HCT116 (cell line): ENCODE data around the gene OBSCN.

Source experiments
- EGR1 ChIP-seq: IDR thresholded peaks from 2 replicates; pipeline ENCODE4 v1.6.1; 2012; ENCODE audit warnings: low read depth
- ELF1 ChIP-seq: IDR thresholded peaks from 2 replicates; pipeline ENCODE4 v1.6.1; 2012; ENCODE audit warnings: low read depth, borderline replicate concordance
- EZH2 ChIP-seq: fragments of 200-600 bp; sonication (generic); IDR thresholded peaks from 2 replicates; pipeline ENCODE4 v1.6.1; 2017; ENCODE audit warnings: antibody characterized with exemption, mixed run types
- EZH2phosphoT487 ChIP-seq: fragments of 200-600 bp; IDR thresholded peaks from 2 replicates; pipeline ENCODE4 v1.6.1; 2018; ENCODE audit warnings: antibody characterized with exemption, borderline replicate concordance
- POLR2A ChIP-seq: IDR thresholded peaks from 2 replicates; pipeline ENCODE4 v1.7.0; 2011; ENCODE audit warnings: borderline replicate concordance; ENCODE audit not compliant: insufficient read depth, insufficient read length; ENCODE audit errors: extremely low read depth
- POLR2AphosphoS5 ChIP-seq: IDR thresholded peaks from 2 replicates; pipeline ENCODE4 v1.6.1; 2011; ENCODE audit warnings: mild to moderate bottlenecking, low read depth, low read length, moderate library complexity
- SRF ChIP-seq: IDR thresholded peaks from 2 replicates; pipeline ENCODE4 v1.6.1; 2012; ENCODE audit warnings: low read depth
- YY1 ChIP-seq: IDR thresholded peaks from 2 replicates; pipeline ENCODE4 v1.6.1; 2011; ENCODE audit warnings: low read length, low read depth, moderate library complexity, mild to moderate bottlenecking; ENCODE audit not compliant: insufficient replicate concordance; ENCODE audit errors: extremely low read depth
- TF ChIP-seq, protein P1 (sequence below), 3 experiments: fragments of 200-600 bp in 1 of 3; sonication (generic) in 1 of 3; IDR thresholded peaks in 2 of 3; conservative IDR thresholded peaks in 1 of 3; 2 replicates each; pipeline ENCODE4 v1.5.1; 2012 to 2017; ENCODE audit warnings: low read depth in 2 of 3, low read length in 2 of 3, antibody characterized with exemption in 1 of 3, borderline replicate concordance in 1 of 3, control low read depth in 1 of 3, mild to moderate bottlenecking in 1 of 3, mixed read lengths in 1 of 3, mixed run types in 1 of 3, moderate library complexity in 1 of 3; ENCODE audit not compliant: insufficient read depth in 1 of 3
- TF ChIP-seq, protein P2 (sequence below): IDR thresholded peaks from 2 replicates; pipeline ENCODE4 v1.6.1; 2012; ENCODE audit warnings: low read depth
- TF ChIP-seq, protein P3 (sequence below): IDR thresholded peaks from 2 replicates; pipeline ENCODE4 v1.6.1; 2012
- TF ChIP-seq, protein P4 (sequence below): IDR thresholded peaks from 2 replicates; pipeline ENCODE4 v1.6.1; 2011; ENCODE audit warnings: mild to moderate bottlenecking, low read length, moderate library complexity; ENCODE audit not compliant: insufficient replicate concordance; ENCODE audit errors: extremely low read depth

DNA sequence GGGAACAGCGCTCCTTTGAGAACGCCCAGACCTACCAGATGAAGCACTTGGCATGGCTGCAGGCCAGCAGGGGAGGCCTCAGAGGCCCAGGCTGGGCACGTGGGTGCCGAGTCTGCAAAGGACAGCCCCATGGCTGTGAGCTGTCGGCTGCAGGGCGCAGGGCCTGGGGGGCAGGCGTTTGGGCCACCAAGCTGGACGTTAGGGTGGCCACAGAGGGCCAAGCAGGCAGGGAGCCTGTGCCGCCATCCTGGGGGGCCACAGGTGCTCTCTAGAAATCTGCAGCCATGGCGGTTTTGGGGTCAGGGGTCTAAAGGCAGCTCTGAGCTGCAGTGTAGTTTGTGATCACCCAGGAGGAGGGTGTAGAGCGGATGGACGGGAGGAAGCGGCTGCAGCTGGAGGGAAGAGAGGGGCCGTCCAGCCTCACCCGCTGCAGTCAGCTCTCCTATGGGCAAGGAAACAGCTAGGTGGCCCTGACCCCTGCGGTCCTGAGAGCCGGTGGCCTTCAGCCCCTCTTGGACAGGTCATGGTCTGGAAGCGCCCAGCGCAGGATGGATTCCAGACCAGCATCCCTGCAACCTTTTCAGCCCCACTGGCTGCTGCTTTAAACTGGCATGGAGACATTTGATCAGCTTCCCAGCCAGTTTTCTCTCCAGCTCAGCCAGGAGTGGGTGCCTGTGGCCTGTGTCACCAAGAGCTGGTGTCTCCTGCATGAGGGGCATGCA is 31.2 kb upstream of the OBSCN start:
- TF ChIP-seq, protein P1, sequence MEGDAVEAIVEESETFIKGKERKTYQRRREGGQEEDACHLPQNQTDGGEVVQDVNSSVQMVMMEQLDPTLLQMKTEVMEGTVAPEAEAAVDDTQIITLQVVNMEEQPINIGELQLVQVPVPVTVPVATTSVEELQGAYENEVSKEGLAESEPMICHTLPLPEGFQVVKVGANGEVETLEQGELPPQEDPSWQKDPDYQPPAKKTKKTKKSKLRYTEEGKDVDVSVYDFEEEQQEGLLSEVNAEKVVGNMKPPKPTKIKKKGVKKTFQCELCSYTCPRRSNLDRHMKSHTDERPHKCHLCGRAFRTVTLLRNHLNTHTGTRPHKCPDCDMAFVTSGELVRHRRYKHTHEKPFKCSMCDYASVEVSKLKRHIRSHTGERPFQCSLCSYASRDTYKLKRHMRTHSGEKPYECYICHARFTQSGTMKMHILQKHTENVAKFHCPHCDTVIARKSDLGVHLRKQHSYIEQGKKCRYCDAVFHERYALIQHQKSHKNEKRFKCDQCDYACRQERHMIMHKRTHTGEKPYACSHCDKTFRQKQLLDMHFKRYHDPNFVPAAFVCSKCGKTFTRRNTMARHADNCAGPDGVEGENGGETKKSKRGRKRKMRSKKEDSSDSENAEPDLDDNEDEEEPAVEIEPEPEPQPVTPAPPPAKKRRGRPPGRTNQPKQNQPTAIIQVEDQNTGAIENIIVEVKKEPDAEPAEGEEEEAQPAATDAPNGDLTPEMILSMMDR (IDR thresholded peaks at IDR 0.05 in 2 of 3, conservative IDR thresholded peaks at IDR 0.05 in 1 of 3; ENCODE audit: borderline replicate concordance in 1 of 3, insufficient read depth in 1 of 3, low read depth in 2 of 3, low read length in 2 of 3) = no peak
- TF ChIP-seq POLR2A = no peak
- no peak for TF ChIP-seq EZH2
- no peak for TF ChIP-seq EZH2phosphoT487
- no peak for TF ChIP-seq POLR2AphosphoS5
- TF ChIP-seq YY1 = no peak
- TF ChIP-seq, protein P2, sequence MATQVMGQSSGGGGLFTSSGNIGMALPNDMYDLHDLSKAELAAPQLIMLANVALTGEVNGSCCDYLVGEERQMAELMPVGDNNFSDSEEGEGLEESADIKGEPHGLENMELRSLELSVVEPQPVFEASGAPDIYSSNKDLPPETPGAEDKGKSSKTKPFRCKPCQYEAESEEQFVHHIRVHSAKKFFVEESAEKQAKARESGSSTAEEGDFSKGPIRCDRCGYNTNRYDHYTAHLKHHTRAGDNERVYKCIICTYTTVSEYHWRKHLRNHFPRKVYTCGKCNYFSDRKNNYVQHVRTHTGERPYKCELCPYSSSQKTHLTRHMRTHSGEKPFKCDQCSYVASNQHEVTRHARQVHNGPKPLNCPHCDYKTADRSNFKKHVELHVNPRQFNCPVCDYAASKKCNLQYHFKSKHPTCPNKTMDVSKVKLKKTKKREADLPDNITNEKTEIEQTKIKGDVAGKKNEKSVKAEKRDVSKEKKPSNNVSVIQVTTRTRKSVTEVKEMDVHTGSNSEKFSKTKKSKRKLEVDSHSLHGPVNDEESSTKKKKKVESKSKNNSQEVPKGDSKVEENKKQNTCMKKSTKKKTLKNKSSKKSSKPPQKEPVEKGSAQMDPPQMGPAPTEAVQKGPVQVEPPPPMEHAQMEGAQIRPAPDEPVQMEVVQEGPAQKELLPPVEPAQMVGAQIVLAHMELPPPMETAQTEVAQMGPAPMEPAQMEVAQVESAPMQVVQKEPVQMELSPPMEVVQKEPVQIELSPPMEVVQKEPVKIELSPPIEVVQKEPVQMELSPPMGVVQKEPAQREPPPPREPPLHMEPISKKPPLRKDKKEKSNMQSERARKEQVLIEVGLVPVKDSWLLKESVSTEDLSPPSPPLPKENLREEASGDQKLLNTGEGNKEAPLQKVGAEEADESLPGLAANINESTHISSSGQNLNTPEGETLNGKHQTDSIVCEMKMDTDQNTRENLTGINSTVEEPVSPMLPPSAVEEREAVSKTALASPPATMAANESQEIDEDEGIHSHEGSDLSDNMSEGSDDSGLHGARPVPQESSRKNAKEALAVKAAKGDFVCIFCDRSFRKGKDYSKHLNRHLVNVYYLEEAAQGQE = no peak
- TF ChIP-seq ELF1 = no peak
- TF ChIP-seq, protein P3, sequence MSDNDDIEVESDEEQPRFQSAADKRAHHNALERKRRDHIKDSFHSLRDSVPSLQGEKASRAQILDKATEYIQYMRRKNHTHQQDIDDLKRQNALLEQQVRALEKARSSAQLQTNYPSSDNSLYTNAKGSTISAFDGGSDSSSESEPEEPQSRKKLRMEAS = no peak
- no peak for TF ChIP-seq EGR1
- TF ChIP-seq, protein P4, sequence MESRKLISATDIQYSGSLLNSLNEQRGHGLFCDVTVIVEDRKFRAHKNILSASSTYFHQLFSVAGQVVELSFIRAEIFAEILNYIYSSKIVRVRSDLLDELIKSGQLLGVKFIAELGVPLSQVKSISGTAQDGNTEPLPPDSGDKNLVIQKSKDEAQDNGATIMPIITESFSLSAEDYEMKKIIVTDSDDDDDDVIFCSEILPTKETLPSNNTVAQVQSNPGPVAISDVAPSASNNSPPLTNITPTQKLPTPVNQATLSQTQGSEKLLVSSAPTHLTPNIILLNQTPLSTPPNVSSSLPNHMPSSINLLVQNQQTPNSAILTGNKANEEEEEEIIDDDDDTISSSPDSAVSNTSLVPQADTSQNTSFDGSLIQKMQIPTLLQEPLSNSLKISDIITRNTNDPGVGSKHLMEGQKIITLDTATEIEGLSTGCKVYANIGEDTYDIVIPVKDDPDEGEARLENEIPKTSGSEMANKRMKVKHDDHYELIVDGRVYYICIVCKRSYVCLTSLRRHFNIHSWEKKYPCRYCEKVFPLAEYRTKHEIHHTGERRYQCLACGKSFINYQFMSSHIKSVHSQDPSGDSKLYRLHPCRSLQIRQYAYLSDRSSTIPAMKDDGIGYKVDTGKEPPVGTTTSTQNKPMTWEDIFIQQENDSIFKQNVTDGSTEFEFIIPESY = no peak
- no peak for TF ChIP-seq SRF
